ENCODE results near the gene THBS4. TPM values are rescaled to one million over a fixed set of nuclear protein-coding genes. Genes with fewer than 3 reads are reported as not detected.

Gene THBS4
- total RNA-seq, 1 experiment from 2014 or later: 0.48 TPM

GRCh38 chr5:80037366-80037765 lies 2.2 kb downstream of the THBS4 start:
- in situ Hi-C loops (cut with HindIII; ENCODE audit: low pct_unique_long_range_greater_than_20kb, low sequenced_read_pairs): no loop called here
- no peak for DNase-seq (ENCODE audit: low read depth, low spot score)

GRCh38 chr5:80039650-80040049 lies 4.5 kb downstream of the THBS4 start:
- in situ Hi-C loops (cut with HindIII; ENCODE audit: low pct_unique_long_range_greater_than_20kb, low sequenced_read_pairs): no loop called here
- no peak for DNase-seq (ENCODE audit: low read depth, low spot score)

GRCh38 chr5:80041527-80041926 lies 6.4 kb downstream of the THBS4 start:
- in situ Hi-C loops (cut with HindIII; ENCODE audit: low pct_unique_long_range_greater_than_20kb, low sequenced_read_pairs): no loop called here

GRCh38 chr5:80042330-80042729 lies 7.2 kb downstream of the THBS4 start:
- no peak for DNase-seq (ENCODE audit: low read depth, low spot score)
- in situ Hi-C loops (cut with HindIII; ENCODE audit: low pct_unique_long_range_greater_than_20kb, low sequenced_read_pairs): no loop called here

More at GRCh38 chr5:80041527-80041926, 6.4 kb downstream of the THBS4 start:
- no peak for DNase-seq (ENCODE audit: low read depth, low spot score)

GRCh38 chr5:80043187-80043586 lies 8.0 kb downstream of the THBS4 start:
- in situ Hi-C loops (cut with HindIII; ENCODE audit: low pct_unique_long_range_greater_than_20kb, low sequenced_read_pairs): no loop called here
- no peak for DNase-seq (ENCODE audit: low read depth, low spot score)

- DNase-seq (ENCODE audit: low read depth, low spot score): no peak
- in situ Hi-C loops (cut with HindIII; ENCODE audit: low pct_unique_long_range_greater_than_20kb, low sequenced_read_pairs): no loop called here
Observed at GRCh38 chr5:80048084-80048780, 13.1 kb downstream of the THBS4 start.

GRCh38 chr5:80052464-80052863 lies 17.3 kb downstream of the THBS4 start:
- in situ Hi-C loops (cut with HindIII; ENCODE audit: low pct_unique_long_range_greater_than_20kb, low sequenced_read_pairs): no loop called here
- no peak for DNase-seq (ENCODE audit: low read depth, low spot score)

- in situ Hi-C loops (cut with HindIII; ENCODE audit: low pct_unique_long_range_greater_than_20kb, low sequenced_read_pairs): no loop called here
- DNase-seq (ENCODE audit: low read depth, low spot score): no peak
Observed at GRCh38 chr5:80054682-80055081, 19.5 kb downstream of the THBS4 start.

GRCh38 chr5:80055491-80056170 lies 20.5 kb downstream of the THBS4 start:
- no peak for DNase-seq (ENCODE audit: low read depth, low spot score)
- in situ Hi-C loops (cut with HindIII; ENCODE audit: low pct_unique_long_range_greater_than_20kb, low sequenced_read_pairs): no loop called here

GRCh38 chr5:80057099-80057498 lies 22.0 kb downstream of the THBS4 start:
- in situ Hi-C loops (cut with HindIII; ENCODE audit: low pct_unique_long_range_greater_than_20kb, low sequenced_read_pairs): no loop called here
- DNase-seq (ENCODE audit: low read depth, low spot score): no peak

GRCh38 chr5:80057921-80058320 lies 22.8 kb downstream of the THBS4 start:
- in situ Hi-C loops (cut with HindIII; ENCODE audit: low pct_unique_long_range_greater_than_20kb, low sequenced_read_pairs): no loop called here
- DNase-seq (ENCODE audit: low read depth, low spot score): no peak

GRCh38 chr5:80059354-80059980 lies 24.3 kb downstream of the THBS4 start:
- in situ Hi-C loops (cut with HindIII; ENCODE audit: low pct_unique_long_range_greater_than_20kb, low sequenced_read_pairs): no loop called here
- DNase-seq (ENCODE audit: low read depth, low spot score): no peak

GRCh38 chr5:80060966-80061365 lies 25.8 kb downstream of the THBS4 start:
- in situ Hi-C loops (cut with HindIII; ENCODE audit: low pct_unique_long_range_greater_than_20kb, low sequenced_read_pairs): no loop called here
- no peak for DNase-seq (ENCODE audit: low read depth, low spot score)

- no peak for DNase-seq (ENCODE audit: low read depth, low spot score)
- in situ Hi-C loops (cut with HindIII; ENCODE audit: low pct_unique_long_range_greater_than_20kb, low sequenced_read_pairs): no loop called here
Observed at GRCh38 chr5:80061547-80061946, 26.4 kb downstream of the THBS4 start.

GRCh38 chr5:80064124-80064523 lies 29.0 kb downstream of the THBS4 start:
- in situ Hi-C loops (cut with HindIII; ENCODE audit: low pct_unique_long_range_greater_than_20kb, low sequenced_read_pairs): no loop called here
- DNase-seq (ENCODE audit: low read depth, low spot score): no peak

- in situ Hi-C loops (cut with HindIII; ENCODE audit: low pct_unique_long_range_greater_than_20kb, low sequenced_read_pairs): no loop called here
- no peak for DNase-seq (ENCODE audit: low read depth, low spot score)
Observed at GRCh38 chr5:80067016-80067415, 31.9 kb downstream of the THBS4 start.

- in situ Hi-C loops (cut with HindIII; ENCODE audit: low pct_unique_long_range_greater_than_20kb, low sequenced_read_pairs): no loop called here
- DNase-seq (ENCODE audit: low read depth, low spot score): no peak
Observed at GRCh38 chr5:80067531-80068245, 32.5 kb downstream of the THBS4 start.

- in situ Hi-C loops (cut with HindIII; ENCODE audit: low pct_unique_long_range_greater_than_20kb, low sequenced_read_pairs): no loop called here
- no peak for DNase-seq (ENCODE audit: low read depth, low spot score)
Observed at GRCh38 chr5:80068246-80068636, 33.1 kb downstream of the THBS4 start.
